Body of pancreas (tissue), 4 donors: Measurements from ENCODE around the gene PARG.
"Not testable (repeated sequence)": the region's sequence is repeated elsewhere in the genome, so short reads cannot be mapped to it uniquely, and the experiment has no call there.

Experiments used
- POLR2A ChIP-seq, 3 donors: fragments of 450-650 bp; IDR thresholded peaks; one replicate each; pipeline ENCODE4 v1.6.1; 2016; ENCODE audit warnings: antibody characterized with exemption in 3 of 3, mild to moderate bottlenecking in 2 of 3
- TF ChIP-seq, protein P1 (sequence below), 7 experiments: fragments of 450-650 bp in 4 of 7; fragments of 200-600 bp in 3 of 7; sonication (generic) in 3 of 7; IDR thresholded peaks; one replicate each; pipeline ENCODE4 v1.5.1; 2016 to 2019; ENCODE audit warnings: antibody characterized with exemption in 7 of 7

DNA sequence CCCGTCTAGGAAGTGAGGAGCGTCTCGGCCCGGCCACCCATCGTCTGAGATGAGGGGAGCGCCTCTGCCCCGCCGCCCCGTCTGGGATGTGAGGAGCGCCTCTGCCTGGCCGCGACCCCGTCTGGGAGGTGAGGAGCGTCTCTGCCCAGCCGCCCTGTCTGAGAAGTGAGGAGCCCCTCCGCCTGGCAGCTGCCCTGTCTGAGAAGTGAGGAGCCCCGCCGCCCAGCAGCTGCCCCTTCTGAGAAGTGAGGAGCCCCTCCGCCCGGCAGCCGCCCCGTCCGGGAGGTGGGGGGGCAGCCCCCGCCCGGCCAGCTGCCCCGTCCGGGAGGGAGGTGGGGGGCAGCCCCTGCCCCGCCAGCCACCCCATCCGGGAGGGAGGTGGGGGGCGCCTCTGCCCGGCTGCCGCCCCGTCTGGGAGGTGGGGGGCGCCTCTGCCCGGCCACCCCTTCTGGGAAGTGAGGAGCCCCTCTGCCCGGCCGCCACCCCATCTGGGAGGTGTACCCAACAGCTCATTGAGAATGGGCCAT is 28.6 kb upstream of the PARG start:
- TF ChIP-seq, protein P1, sequence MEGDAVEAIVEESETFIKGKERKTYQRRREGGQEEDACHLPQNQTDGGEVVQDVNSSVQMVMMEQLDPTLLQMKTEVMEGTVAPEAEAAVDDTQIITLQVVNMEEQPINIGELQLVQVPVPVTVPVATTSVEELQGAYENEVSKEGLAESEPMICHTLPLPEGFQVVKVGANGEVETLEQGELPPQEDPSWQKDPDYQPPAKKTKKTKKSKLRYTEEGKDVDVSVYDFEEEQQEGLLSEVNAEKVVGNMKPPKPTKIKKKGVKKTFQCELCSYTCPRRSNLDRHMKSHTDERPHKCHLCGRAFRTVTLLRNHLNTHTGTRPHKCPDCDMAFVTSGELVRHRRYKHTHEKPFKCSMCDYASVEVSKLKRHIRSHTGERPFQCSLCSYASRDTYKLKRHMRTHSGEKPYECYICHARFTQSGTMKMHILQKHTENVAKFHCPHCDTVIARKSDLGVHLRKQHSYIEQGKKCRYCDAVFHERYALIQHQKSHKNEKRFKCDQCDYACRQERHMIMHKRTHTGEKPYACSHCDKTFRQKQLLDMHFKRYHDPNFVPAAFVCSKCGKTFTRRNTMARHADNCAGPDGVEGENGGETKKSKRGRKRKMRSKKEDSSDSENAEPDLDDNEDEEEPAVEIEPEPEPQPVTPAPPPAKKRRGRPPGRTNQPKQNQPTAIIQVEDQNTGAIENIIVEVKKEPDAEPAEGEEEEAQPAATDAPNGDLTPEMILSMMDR (IDR thresholded peaks at IDR 0.05), result not testable (repeated sequence)
- not testable (repeated sequence) for TF ChIP-seq POLR2A (IDR thresholded peaks at IDR 0.05)
